GM21447 (cell line): ENCODE data around the gene LMBRD2.
"Not testable (repeated sequence)": the region's sequence is repeated elsewhere in the genome, so short reads cannot be mapped to it uniquely, and the experiment has no call there.

Experiments used
- ATAC-seq: cut with Tn5 transposase; IDR thresholded peaks from one replicate; pipeline ENCODE4 v1.9.1; 2021; ENCODE audit not compliant: unreplicated experiment

The LMBRD2 gene

GRCh38 chr5:36162810-36163486 is 11.3 kb upstream of the LMBRD2 start:
- ATAC-seq, result no peak

- ATAC-seq, result no peak
Observed at GRCh38 chr5:36161361-36161760, 9.7 kb upstream of the LMBRD2 start.

- no peak for ATAC-seq
Observed at GRCh38 chr5:36160617-36161016, 8.9 kb upstream of the LMBRD2 start.

- no peak for ATAC-seq
Observed at GRCh38 chr5:36158144-36158543, 6.5 kb upstream of the LMBRD2 start.

- no peak for ATAC-seq
Observed at GRCh38 chr5:36156619-36157018, 4.9 kb upstream of the LMBRD2 start.

- no peak for ATAC-seq
Observed at GRCh38 chr5:36156121-36156601, 4.5 kb upstream of the LMBRD2 start.

- no peak for ATAC-seq
Observed at GRCh38 chr5:36155291-36155690, 3.6 kb upstream of the LMBRD2 start.

- ATAC-seq, result no peak
Observed at GRCh38 chr5:36153726-36154125, 2.0 kb upstream of the LMBRD2 start.

GRCh38 chr5:36153298-36153677 is 1.6 kb upstream of the LMBRD2 start:
- no peak for ATAC-seq

- ATAC-seq, result no peak
Observed at GRCh38 chr5:36152324-36153297, 924 bp upstream of the LMBRD2 start.

- peak; percentile 35 for ATAC-seq
Observed at GRCh38 chr5:36150676-36151433, 832 bp downstream of the LMBRD2 start.

GRCh38 chr5:36147681-36148080 is 4.0 kb downstream of the LMBRD2 start:
- ATAC-seq, result no peak

- ATAC-seq, result no peak
Observed at GRCh38 chr5:36146390-36146789, 5.3 kb downstream of the LMBRD2 start.

GRCh38 chr5:36145311-36145710 is 6.4 kb downstream of the LMBRD2 start:
- no peak for ATAC-seq

- ATAC-seq, result no peak
Observed at GRCh38 chr5:36138900-36139683, 12.6 kb downstream of the LMBRD2 start.

GRCh38 chr5:36136581-36136980 is 15.1 kb downstream of the LMBRD2 start:
- no peak for ATAC-seq

- no peak for ATAC-seq
Observed at GRCh38 chr5:36135988-36136387, 15.7 kb downstream of the LMBRD2 start.

- not testable (repeated sequence) for ATAC-seq
Observed at GRCh38 chr5:36133009-36133408, 18.7 kb downstream of the LMBRD2 start.

- not testable (repeated sequence) for ATAC-seq
Observed at GRCh38 chr5:36129666-36130065, 22.0 kb downstream of the LMBRD2 start.

- ATAC-seq, result no peak
Observed at GRCh38 chr5:36128795-36129194, 22.9 kb downstream of the LMBRD2 start.
